HG03521 (cell line): ENCODE data around the gene CGB1.
"Not testable (repeated sequence)": the region's sequence is repeated elsewhere in the genome, so short reads cannot be mapped to it uniquely, and the experiment has no call there.

ENCODE experiments used
- ATAC-seq: cut with Tn5 transposase; IDR thresholded peaks from one replicate; pipeline ENCODE4 v1.9.1; 2021; ENCODE audit warnings: mild to moderate bottlenecking, moderate library complexity; ENCODE audit not compliant: unreplicated experiment

Gene CGB1

DNA sequence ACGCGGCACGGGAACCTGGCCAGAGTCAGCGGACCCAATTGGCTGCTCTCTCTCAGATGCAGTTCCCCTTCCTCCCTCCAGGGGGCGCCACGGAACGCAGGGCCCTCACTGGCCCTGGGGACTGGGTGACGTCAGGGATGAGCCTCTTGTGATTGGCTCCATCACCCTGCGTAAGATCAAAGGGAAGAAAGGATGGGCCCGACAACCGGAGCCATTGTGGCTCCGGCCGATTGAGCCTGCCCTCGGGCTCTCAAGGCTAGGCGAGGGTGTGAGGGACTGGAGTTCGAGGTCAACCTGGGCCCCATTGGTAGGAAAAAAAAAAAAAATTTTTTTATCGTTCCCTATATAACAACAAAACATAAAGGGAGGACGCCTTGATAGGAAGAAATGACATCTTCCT, at the start of gene CGB1:
TSS of gene CGB1 (minus strand) at position 81 of the 400 bp plus-strand sequence. CDS start 184 bp downstream, outside the sequence.
- ATAC-seq = not testable (repeated sequence)

- no peak for ATAC-seq
Measured at GRCh38 chr19:49086296-49086695, 49.6 kb upstream of the CGB1 start.

GRCh38 chr19:49085868-49086232, 49.2 kb upstream of the CGB1 start:
- ATAC-seq = no peak

GRCh38 chr19:49085020-49085867, 48.5 kb upstream of the CGB1 start, which contains the start of gene SNRNP70:
Gene SNRNP70 (plus strand): TSS chr19:49085451. CDS start chr19:49086415, 964 bp downstream.
- peak; percentile 92 for ATAC-seq

GRCh38 chr19:49084206-49085019, 47.7 kb upstream of the CGB1 start:
- ATAC-seq = no peak

GRCh38 chr19:49081273-49081672, 44.6 kb upstream of the CGB1 start:
- no peak for ATAC-seq

DNA sequence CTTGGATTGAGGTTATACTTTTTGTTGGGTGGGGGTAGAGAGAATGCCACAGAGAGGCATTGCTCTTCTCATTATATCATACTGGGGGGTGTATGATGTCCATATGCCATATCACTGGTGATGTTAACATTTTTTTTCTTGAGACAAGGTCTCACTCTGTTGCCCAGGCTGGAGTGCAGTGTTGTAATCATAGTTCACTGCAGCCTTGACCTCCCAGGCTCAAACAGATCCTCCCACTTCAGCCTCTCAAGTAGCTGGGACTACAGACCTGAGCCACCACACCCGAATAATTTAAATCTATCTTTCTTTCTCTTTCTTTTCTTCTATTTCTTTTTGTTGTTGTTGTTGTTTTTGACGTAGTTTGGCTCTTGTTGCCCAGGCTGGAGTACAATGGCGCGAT, 43.7 kb upstream of the CGB1 start:
- no peak for ATAC-seq

DNA sequence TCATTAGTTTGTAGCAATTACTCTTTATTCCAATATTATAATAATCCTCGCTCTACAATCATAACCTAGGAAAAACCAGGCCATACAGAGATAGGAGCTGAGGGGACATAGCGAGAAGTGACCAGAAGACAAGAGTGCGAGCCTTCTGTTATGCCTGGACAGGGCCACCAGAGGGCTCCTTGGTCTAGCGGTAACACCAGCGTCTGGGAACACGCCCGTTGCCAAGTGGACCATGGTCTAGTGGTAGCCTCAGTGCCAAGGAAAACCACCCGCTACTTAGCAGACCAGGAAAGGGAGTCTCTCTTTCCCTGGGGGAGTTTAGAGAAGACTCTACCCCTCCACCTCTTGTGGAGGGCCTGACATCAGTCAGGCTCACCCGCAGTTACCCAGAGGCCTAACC, 38.2 kb upstream of the CGB1 start:
- ATAC-seq = not testable (repeated sequence)

DNA sequence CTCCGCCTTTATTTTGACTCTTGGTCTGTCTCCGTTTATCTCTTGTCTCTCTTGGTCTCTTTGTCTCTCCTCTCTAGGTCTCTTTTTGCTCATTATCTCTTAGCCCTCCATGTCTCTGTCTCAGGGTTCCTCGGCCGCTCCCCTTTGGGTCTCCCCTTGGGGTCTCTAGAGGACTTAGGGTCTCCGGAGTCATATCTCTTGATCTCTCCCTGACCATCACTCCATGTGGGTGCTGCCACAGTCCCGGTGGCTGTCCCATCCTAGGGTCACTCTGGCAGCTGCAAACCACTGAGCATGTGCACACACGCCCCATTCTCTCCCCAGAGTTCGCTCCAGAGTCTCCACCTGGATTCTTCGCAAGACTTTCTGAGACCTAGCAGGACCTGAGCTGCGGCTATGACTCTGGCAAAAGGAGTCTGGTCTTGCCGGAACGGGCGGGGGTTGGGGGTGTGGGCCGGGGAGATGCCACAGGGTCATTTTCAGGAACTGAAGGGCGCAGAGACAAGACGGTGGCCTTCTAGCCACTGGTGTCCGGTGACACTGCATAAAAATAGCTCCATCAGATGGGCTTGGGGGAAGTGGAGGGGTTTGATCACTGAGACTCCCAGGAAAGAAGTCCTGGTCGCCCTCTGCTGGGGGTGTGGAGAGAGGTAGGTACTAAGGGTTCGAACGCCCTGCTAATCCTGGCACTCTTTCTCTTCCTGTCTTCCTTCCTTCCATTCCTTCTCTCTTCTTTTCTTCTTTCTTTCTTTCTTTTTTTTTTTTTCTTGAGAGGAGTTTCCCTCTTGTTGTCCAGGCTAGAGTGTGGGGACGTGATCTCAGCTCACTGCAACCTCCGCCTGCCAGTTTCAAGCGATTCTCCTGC, 37.1 kb upstream of the CGB1 start:
- no peak for ATAC-seq

DNA sequence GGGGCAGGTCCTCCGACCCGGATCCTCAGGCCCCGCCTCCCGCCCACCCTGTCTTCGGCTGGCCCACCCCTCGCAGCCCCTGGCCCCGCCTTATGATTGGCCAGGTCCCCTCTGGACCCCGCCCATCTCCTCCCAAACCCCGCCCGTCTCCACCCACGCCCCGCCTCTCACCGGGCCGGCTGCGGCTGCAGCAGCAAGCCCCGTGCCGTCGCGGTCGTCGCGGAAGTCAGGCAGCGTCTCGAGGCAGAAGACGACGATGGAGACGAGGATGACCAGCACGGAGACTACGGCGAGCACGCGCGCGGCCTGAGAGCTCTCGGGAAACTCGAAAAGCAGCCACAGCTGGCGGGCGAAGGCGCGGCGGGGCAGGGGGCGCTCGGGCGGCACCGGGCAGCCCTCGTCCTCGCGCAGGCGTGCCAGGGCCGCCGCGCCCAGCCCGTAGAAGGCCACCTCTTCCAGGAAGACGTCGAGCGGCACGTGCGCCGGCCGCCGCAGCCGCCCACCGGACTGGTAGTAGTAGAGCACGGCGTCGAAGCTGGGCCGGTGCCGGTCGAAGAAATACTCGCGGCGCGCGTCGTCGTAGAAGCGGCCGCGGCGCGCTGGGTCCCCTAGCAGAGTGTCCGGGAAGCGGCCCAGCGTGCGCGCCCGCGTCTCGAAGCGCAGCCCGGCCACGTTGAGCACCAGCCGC, 35.3 kb upstream of the CGB1 start:
- no peak for ATAC-seq

DNA sequence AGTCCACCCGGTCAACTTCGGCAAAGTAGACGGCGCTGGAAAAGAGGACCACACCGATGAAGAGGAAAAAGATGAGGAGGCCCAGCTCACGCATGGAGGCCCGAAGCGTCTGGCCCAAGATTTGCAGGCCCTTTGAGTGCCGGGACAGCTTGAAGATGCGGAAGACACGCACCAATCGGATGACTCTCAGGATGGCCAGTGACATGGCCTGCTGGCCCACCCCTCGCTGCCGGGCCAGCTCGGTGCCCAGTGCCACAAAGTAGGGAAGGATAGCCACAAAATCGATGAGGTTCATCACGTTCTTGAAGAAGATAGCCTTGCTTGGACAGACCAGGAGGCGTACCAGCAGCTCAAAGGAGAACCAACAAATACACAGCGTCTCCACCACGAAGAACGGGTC, 33.7 kb upstream of the CGB1 start:
- ATAC-seq = no peak

GRCh38 chr19:49069026-49069425, 32.3 kb upstream of the CGB1 start:
- ATAC-seq = no peak

- ATAC-seq = no peak
Measured at GRCh38 chr19:49067554-49067953, 30.9 kb upstream of the CGB1 start.

DNA sequence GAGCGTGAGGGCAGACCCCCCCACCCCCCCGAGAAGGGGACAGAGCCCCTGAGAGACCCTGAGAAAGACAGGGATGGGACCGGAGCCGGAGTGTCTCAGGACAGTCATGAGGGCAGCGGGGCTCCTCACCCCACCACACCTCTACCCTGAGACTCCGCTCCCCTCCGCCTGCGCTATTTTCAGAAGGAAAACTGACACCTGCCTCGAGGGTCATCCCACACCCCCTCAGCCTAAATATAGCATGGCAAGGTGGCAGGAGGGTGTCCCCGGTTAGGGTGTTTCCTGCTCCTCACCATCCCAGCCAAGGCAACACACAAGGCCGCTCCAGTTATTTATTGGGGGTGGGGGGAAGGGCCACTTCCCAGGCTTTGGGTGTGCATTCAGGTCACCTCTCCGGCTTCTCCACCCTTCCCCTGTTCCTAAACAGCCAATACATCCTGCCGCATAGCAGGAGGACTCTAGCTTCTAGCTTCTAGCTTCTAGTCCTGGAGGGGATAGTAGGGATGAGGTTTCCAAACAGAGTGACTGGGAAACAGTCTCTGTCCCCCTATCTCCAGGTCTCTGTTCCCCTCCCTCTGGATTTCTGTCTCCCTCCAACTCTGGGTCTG, 29.3 kb upstream of the CGB1 start:
- ATAC-seq = no peak

DNA sequence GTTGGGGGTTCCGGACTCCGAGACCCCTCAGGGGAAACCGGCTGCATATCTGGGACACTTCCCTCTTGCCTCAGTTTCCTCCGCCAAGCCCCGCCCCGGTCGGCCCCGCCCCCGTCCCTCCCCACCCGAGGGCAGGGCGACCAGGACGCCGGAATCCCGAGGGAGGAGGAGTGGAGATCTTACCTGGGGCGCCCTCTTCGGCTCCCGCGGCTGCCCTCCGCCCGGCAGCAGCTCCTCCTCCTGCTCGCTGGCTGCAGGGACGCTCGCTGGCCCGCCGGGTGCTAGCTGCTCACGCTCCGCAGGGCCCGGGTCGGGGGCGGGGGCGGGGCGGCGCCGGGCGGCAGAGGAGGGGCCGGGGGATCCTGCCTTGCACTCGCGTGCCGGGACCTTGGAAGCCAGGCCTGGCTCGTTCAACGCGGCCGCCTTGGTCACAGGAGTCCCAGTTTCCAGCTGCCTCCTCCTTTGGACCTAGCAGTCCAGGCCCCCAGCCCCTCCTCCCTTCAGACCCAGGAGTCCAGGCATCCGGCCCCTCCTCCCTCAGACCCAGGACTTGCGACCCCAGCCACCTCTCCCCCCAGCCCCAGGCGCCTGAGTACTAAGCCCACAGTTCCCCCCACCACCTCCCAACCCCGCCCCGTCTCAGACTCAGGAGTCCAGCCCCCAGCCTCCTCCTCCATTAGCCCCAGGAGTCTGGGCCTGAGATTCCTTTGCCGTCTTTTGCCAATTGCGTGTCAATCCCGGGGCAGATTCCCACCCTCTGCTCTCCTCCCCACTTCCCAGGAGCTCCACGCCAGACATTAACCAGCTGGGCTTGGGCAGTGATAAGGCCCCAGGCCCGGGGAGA, 28.3 kb upstream of the CGB1 start, which contains the start of gene NTF4:
TSS of gene NTF4 (minus strand) at position 51 of the 844 bp plus-strand sequence. CDS start 2,821 bp downstream, outside the sequence.
- no peak for ATAC-seq

- no peak for ATAC-seq
Measured at GRCh38 chr19:49064029-49064629, 27.4 kb upstream of the CGB1 start.

GRCh38 chr19:49061445-49061844, 24.8 kb upstream of the CGB1 start:
- ATAC-seq = no peak

DNA sequence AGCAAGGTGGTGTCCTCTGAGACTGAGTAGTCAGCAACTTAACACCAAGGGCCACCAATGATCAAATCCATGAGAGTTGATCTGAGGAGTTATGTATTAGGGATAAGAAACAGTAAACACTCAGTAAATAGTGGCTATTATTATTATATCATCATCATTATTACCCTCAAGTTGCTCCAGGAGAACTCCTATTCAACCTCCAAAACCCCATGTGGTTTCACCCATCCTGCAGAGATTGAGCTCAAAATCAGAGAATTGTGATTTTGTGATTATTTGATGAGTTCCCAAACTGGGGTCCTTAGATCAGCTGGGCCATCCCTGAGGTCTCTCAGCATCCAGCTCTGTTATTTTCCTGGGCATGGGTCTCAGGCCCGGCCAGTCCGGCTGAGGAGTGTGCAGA, 24.3 kb upstream of the CGB1 start:
- no peak for ATAC-seq

- ATAC-seq = no peak
Measured at GRCh38 chr19:49059053-49059452, 22.4 kb upstream of the CGB1 start.
